Measurements from ENCODE around the gene CARD6.
"Not testable (repeated sequence)": the region's sequence is repeated elsewhere in the genome, so short reads cannot be mapped to it uniquely, and the experiment has no call there.

Gene CARD6

GRCh38 chr5:40828690-40829661, 12.2 kb upstream of the CARD6 start:
- DNase-seq (ENCODE audit: low read depth in 2 of 2) = no peak

GRCh38 chr5:40829748-40830533, 11.2 kb upstream of the CARD6 start:
- no peak for DNase-seq (ENCODE audit: low read depth in 2 of 2)

DNA sequence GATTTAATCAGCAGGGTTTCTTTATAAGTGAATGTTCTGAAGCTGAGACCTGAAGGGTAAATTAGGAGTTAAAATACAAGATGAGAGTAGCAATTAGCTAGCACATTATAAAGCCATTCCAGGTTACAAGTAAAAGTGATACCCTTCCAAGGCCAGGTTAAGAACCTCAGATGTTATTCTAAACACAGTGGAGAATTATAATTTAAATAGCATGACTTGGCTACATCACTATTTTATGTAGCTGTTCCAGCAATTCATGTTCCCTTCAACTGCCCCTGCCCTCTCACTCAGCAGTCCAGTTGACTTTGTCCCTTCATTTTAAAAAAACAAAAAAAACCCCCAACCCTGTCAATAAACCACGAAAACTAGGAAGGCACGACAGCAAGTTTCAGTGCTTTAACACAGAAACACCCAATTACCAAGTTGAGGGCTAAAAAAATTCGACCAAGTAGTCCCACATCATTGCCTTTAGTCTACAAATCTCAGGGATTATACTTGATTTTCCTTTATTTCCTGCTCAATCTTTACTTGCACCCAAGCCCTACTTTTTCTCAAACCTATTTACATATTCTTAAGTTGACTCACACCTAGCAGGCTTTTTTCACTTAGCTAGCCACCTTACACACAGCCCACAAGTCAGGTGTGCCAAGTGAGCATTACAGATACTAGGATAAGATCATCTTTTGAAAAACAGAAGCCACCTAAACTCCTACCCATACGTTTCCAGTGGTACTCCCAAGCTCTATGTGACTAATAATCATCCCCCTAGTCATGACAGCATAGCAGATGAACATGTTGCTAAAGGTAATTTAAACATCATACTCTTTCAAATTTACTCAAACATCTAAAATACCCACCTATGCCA, 9.6 kb upstream of the CARD6 start:
- DNase-seq (ENCODE audit: low read depth in 2 of 2) = no peak

DNA sequence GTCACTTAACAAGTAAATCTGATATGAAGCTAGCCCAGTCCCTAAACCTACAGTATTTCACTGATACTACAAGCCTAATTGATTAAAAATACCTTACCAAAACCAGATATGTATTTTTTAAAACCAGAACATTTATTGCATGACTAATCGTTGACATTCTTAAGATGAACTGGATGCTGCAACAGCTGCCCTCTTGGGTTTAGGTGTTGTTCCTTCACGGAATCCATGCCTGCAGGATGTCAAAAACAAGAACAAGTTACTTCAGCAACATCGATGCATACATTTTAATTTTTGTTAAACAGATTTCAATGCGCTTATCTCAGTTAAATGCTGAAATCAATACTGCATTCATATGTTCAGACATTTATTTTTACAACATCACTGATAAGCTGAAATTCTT, 8.8 kb upstream of the CARD6 start:
- DNase-seq (ENCODE audit: low read depth in 2 of 2) = no peak

DNA sequence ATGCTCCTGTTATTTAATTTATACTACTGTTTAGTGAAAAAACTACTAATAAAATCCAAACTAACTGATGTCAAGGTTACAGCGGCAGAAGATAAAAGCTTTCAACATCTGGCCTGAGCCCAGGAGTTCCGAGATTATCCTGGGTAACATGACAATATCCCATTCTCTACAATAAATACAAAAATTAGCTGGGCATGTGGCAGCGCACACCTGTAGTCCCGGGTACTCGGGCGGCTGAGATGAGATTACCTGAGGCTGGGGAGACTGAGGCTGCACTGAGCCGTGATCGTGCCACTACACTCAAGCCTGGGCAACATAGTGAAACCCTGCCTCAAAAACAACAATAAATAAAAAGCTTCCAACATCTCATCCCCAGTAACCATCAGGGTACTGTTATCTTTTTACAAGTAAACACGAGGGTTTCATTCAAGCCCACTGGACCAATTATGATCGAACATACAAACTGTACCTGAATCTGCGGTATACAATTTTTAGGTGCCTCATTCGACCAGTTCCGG, 7.4 kb upstream of the CARD6 start:
- no peak for DNase-seq (ENCODE audit: low read depth in 2 of 2)

DNA sequence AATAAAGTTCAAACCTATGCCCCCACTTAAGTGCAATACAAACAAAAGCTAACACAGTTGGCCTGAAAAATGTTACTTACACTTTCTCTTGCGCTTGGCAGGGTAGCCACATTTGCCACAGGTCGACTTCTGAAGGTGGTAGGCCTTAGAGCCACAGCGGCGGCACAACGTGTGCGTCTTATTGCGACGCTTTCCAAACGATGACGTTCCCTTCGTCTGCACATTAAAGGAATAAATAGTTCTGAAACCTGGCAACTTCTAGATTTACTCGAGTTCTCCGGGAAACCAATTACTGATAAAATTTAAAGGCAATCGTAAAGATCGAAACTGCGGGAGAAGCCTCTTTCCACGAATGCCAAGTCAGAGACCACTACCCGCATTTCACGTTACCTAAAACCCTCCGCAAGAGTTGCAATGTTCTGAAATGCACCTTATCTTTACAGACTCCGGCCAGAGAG, 6.7 kb upstream of the CARD6 start:
- no peak for DNase-seq (ENCODE audit: low read depth in 2 of 2)

GRCh38 chr5:40834849-40835787, 6.0 kb upstream of the CARD6 start, which contains the start of gene RPL37:
Gene RPL37 (minus strand): TSS chr5:40835222. CDS start chr5:40835185, 37 bp downstream.
- peak; percentile 85 to 86 for DNase-seq (ENCODE audit: low read depth in 2 of 2)

DNA sequence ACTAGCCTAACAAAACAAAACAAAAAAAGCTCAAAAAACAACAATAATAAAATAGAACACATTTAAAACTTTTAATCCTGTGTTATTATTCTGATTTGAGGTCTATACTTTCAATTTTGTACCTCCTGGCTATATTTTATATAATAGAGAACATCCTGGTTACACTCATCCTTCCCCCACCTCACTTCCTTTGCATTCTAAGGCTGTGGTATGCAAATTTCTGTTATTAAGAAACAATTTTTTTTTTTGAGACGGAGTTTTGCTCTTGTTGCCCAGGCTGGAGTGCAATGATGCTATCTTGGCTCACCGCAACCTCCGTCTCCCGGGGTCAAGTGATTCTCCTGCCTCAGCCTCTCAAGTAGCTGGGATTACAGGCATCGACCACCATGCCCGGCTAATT, 3.1 kb upstream of the CARD6 start:
- DNase-seq (ENCODE audit: low read depth in 2 of 2) = no peak

DNA sequence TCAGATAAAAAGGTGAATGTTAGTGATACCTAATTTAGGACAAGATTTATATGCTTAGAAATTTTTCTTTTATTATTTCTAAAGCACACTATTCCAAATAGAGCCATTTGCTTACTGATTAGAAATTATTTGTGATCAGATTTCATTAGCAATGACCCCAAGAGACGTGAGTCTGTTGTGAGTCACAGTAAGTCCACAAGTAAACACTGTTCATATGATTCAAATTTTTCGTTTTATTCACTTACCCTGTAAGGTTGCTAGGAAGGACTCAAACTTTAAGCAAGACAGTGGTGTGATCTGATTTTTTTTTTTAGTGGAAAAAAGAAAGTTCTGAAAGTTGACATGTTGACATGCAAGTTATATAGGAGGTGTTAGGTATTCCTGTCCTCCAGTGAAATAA, 1.2 kb downstream of the CARD6 start:
- no peak for DNase-seq (ENCODE audit: low read depth in 2 of 2)

DNA sequence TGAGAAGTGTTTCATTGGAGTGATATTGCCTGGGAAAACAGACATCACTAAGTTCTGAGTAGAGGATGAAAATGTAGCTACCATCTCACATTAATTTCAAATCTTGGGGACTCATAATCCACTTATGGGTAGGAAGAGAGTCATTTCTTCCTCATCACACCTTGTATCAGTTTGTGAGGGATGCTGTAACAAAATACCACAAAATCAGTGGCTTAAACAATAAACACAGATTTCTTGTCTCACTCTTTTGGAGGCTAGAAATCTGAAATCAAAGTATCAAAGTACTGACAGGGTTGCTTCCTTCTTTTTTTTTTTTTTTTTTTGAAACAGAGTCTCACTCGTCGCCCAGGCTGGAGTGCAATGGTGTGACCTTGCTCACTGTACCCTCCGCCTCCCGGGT, 3.4 kb downstream of the CARD6 start:
- no peak for DNase-seq (ENCODE audit: low read depth in 2 of 2)

- no peak for DNase-seq (ENCODE audit: low read depth in 2 of 2)
Observed at GRCh38 chr5:40846371-40846770, 5.2 kb downstream of the CARD6 start.

GRCh38 chr5:40847525-40847924, 6.4 kb downstream of the CARD6 start:
- DNase-seq (ENCODE audit: low read depth in 2 of 2) = no peak

DNA sequence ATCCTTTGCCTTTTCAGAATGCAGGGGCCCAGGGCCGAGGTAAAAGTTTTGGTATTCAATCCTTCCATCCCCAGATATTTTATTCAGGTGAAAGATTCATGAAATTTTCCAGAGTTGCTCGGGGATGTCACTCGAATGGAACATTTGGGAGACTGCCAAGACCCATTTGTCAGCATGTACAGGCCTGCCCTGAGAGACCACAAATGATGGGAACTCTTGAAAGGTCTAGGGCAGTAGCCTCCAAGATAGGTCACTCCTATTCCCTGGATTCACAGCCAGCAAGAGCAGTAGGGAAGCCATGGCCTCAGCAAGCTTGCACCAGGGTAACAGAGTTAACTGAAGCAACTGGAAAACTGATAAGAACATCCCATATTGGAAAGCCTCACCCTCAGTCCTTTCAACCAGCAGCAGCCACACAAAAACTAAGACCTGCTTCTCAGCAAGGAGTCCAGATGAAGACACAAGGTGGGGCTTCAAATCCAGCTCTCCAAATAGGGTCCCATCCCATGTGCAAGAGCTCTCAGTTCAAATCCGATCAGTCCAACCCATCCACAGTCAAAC, 12.5 kb downstream of the CARD6 start:
- no peak for DNase-seq (ENCODE audit: low read depth in 2 of 2)

GRCh38 chr5:40860711-40861110, 19.5 kb downstream of the CARD6 start:
- DNase-seq (ENCODE audit: low read depth in 2 of 2) = no peak

DNA sequence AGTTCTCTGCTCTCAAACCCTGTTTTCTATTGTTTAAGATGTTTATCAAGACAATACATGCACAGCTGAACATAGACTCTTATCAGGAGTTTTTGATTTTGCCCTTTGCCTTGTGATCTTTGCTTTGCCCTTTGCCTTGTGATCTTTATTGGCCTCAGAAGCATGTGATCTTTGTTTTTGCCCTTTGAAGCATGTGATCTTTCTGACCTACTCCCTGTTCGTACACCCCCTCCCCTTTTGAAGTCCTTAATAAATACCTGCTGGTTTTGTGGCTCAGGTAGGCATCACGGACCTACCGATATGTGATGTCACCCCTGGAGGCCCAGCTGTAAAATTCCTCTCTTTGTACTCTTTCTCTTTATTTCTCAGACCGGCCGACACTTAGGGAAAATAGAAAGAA, 23.8 kb downstream of the CARD6 start:
- DNase-seq (ENCODE audit: low read depth in 2 of 2) = not testable (repeated sequence)

DNA sequence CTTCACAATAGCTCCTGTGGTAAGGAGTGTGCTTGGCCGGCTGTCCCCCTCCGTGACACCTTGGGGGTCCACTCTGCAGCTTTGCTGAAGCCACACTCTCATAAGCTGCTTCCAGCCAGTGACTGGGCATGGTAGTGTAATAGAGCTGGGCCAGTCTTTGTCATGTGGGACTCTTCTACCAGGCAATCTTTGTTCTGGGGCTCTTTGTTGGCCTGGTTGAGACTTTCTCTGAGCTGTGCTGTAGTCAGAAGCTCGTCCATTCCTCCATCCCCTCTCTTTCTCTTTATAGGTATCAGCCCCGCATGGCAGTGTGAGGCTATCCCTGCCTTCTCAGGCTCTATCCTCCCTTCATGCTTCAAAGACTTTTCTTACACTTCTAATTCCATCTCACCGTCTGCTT, 25.7 kb downstream of the CARD6 start:
- DNase-seq (ENCODE audit: low read depth in 2 of 2) = no peak

DNA sequence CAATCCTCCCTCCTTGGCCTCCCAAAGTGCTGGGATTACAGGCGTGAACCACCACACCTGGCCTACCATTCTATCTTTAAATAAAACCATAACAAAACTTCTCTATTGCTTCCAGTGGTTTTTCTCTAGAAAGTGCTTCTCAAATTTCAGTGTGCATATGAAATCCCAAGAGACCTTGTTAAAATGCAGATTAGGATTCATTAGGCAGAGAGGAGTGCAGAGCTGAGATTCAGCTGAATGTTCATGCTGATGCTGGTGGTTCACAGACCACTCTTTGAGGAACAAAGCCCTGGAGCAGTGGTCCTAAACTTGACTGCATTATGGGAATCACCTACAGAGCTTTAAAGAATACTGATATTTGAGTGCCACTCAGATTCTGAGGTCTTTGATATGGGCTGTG, 28.2 kb downstream of the CARD6 start:
- no peak for DNase-seq (ENCODE audit: low read depth in 2 of 2)

DNA sequence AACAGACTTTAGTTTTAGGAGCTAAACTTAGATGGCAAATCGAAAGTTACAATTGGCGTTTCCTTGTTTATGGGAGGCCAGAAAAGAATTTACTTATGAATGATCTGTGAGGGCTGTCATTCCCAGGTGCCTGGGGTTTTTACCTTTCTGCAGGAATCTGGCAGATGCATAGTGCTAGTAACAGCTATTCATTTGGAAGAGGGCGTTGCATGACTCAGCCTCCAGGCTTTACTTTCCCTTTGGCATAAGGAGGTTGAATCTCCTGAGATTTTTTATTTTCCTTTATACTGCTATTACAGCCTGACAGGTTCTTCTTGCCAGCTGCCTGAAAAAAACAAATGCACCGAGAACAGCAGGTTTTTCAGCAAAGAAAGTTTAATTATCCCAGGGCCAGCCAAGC, 30.0 kb downstream of the CARD6 start:
- DNase-seq (ENCODE audit: low read depth in 2 of 2) = no peak

DNA sequence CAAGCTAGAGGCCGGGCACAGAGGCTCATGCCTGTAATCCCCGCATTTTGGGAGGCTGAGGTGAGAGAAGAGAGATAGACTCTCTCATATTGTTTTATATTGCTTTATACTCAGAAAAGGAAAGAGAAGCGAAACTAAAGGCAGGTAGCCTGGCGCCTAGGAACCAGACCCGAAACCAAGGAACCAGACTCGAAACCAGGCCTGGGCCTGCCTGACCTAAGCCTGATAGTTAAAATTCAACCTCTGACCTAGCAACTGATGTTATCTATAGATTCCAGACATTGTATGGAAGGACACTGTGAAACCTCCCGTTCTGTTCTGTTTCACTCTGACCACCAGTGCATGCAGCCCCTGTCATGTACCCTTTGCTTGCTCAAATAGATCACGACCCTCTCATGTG, 31.1 kb downstream of the CARD6 start:
- DNase-seq (ENCODE audit: low read depth in 2 of 2) = not testable (repeated sequence)

- DNase-seq (ENCODE audit: low read depth in 2 of 2) = no peak
Observed at GRCh38 chr5:40873286-40873880, 32.2 kb downstream of the CARD6 start.

Measured in stimulated activated CD8-positive, alpha-beta memory T cell treated with anti-CD3 and anti-CD28 coated beads, Interleukin-2, amount 100 ng/mL, for 48 hours (primary cell).